OCI-LY1 (cell line): ENCODE results near the gene SCTR.

ENCODE experiments used
- EZH2 ChIP-seq: fragments of 200-600 bp; sonication (generic), shearing (Covaris generic); IDR thresholded peaks from 2 replicates; pipeline ENCODE4 v1.8.0; 2017; ENCODE audit warnings: borderline replicate concordance, mixed run types, mild to moderate bottlenecking, antibody characterized with exemption, low read length, moderate library complexity, mixed read lengths
- TF ChIP-seq, protein P1 (sequence below): fragments of 200-600 bp; sonication (generic), shearing (Covaris generic); IDR thresholded peaks from 2 replicates; pipeline ENCODE4 v1.5.1; 2017; ENCODE audit warnings: mild to moderate bottlenecking, antibody characterized with exemption, low read length, moderate library complexity, mixed read lengths

DNA sequence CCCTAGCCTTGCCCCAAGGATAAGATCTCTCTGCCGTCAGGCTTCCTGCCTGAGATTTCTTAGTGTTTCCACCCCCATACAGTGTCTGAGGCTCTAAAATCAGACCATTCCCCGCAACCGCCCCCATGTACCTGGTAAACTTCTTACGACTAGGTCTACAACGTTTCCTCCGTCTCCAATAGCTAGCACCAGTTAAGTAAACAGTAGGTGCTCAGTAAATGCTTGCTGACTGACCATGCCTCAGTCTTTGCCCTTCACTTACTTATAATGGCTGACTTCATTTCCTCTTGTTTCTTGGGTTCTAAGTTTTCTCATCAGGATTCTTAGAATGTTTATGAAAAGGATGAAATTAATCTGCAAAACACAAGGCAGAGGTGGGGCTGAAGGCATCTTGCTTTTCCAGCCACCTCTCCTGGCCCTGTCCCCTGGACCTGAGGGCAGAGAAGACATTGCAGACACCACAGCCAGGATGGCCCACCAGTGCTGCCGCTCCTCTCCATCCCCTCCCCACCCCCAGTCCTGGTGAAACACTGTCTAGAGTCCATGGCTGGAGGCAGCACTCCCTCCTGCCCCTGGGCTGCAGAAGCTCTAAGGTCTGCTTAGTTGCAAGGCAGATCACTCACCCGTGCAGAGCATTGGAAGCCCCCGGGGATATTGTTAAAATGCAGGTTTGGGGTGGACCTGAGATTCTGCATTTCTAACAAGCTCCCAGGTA is 75.7 kb downstream of the SCTR start:
- TF ChIP-seq EZH2 = no peak
- TF ChIP-seq, protein P1, sequence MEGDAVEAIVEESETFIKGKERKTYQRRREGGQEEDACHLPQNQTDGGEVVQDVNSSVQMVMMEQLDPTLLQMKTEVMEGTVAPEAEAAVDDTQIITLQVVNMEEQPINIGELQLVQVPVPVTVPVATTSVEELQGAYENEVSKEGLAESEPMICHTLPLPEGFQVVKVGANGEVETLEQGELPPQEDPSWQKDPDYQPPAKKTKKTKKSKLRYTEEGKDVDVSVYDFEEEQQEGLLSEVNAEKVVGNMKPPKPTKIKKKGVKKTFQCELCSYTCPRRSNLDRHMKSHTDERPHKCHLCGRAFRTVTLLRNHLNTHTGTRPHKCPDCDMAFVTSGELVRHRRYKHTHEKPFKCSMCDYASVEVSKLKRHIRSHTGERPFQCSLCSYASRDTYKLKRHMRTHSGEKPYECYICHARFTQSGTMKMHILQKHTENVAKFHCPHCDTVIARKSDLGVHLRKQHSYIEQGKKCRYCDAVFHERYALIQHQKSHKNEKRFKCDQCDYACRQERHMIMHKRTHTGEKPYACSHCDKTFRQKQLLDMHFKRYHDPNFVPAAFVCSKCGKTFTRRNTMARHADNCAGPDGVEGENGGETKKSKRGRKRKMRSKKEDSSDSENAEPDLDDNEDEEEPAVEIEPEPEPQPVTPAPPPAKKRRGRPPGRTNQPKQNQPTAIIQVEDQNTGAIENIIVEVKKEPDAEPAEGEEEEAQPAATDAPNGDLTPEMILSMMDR = no peak
